Endothelial cell of umbilical vein (primary cell): ENCODE results near the gene C13orf46.

Experiments used
- CTCF ChIP-seq, 2 donors: IDR thresholded peaks; 1 replicate in 1 of 2; 2 replicates in 1 of 2; pipeline ENCODE4 v1.5.1; 2011; ENCODE audit warnings: low read length in 2 of 2, mild to moderate bottlenecking in 2 of 2, moderate library complexity in 2 of 2, control low read depth in 1 of 2, inconsistent platforms in 1 of 2, low read depth in 1 of 2; ENCODE audit not compliant: insufficient read depth in 1 of 2; ENCODE audit errors: extremely low read depth in 1 of 2
- EZH2 ChIP-seq: IDR thresholded peaks from 2 replicates; pipeline ENCODE4 v1.6.1; 2012; ENCODE audit warnings: borderline replicate concordance, low read depth, mild to moderate bottlenecking, moderate library complexity, low read length, inconsistent platforms; ENCODE audit not compliant: severe bottlenecking
- FOS ChIP-seq: IDR thresholded peaks from 2 replicates; pipeline ENCODE4 v1.6.1; 2011; ENCODE audit warnings: mild to moderate bottlenecking, low read length, moderate library complexity, borderline replicate concordance; ENCODE audit not compliant: insufficient read depth
- GATA2 ChIP-seq: IDR thresholded peaks from 2 replicates; pipeline ENCODE4 v1.7.0; 2011; ENCODE audit warnings: low read depth, mild to moderate bottlenecking, moderate library complexity, mixed read lengths, low read length; ENCODE audit not compliant: insufficient read length, insufficient read depth
- MAX ChIP-seq: IDR thresholded peaks from 2 replicates; pipeline ENCODE4 v1.6.1; 2011; ENCODE audit not compliant: insufficient read depth, insufficient read length
- MYC ChIP-seq: IDR thresholded peaks from one replicate; pipeline ENCODE4 v1.6.1; 2011; ENCODE audit warnings: mild to moderate bottlenecking, low read depth, low read length
- POLR2A ChIP-seq: IDR thresholded peaks from 2 replicates; pipeline ENCODE4 v1.6.1; 2012; ENCODE audit warnings: low read depth, mild to moderate bottlenecking, control low read depth, low read length
- POLR2AphosphoS5 ChIP-seq: IDR thresholded peaks from 2 replicates; pipeline ENCODE4 v1.6.1; 2012; ENCODE audit warnings: low read depth, mild to moderate bottlenecking, control low read depth, low read length, moderate library complexity; ENCODE audit not compliant: insufficient read depth

DNA sequence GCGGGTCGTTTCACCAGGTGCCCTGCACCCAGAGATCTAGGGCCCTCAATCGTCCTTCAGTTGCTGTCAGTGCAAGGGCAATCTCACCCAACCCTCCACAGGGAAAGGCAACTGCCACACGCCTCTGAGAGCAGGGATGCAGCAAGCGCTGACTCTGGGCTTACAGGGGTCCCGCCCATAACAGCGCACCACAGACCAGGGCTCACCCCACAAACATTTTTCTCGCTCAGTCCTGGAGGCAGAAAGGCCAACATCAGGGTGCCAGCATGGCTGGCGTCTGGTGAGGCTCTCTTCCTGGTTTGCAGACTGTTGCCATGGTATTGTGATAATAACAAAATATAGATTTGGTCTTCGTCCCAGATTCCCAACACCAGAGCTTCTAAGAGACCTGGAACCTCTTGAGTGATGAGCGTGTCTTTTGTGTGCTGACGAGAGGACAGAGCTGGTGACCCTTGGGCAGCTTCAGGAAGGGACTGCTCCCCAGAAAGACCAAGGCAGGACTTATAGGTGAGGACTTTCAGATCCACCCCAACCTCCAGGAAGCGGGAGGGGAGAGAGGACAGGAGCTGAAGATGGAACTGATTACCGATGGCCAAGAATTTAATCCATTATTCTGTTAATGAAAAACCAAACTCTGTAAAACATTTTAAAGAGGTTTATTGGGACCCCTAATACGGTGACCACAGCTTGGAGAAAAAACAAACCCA, 51.3 kb downstream of the C13orf46 start:
- TF ChIP-seq CTCF (IDR thresholded peaks at IDR 0.05; ENCODE audit: extremely low read depth in 1 of 2, insufficient read depth in 1 of 2, low read depth in 1 of 2, low read length in 2 of 2): no peak
- no peak for TF ChIP-seq MYC
- no peak for TF ChIP-seq POLR2A
- TF ChIP-seq EZH2: no peak
- no peak for TF ChIP-seq POLR2AphosphoS5
- TF ChIP-seq GATA2: no peak
- no peak for TF ChIP-seq MAX
- TF ChIP-seq FOS: no peak
